CD14-positive monocyte (primary cell): ENCODE results near the gene DAPK2. TPM values are rescaled to one million over a fixed set of nuclear protein-coding genes. Genes with fewer than 3 reads are reported as not detected.

Experiments used
- DNase-seq, 3 donors: peaks; one replicate each; pipeline ENCODE4 v3.0.0-alpha.2; 2011 to 2022
- H2AFZ ChIP-seq: 2 replicates; pipeline ENCODE4 v1.6.0; 2012; ENCODE audit warnings: mild to moderate bottlenecking, low read depth, low read length, inconsistent platforms; ENCODE audit not compliant: insufficient read depth, poor library complexity, severe bottlenecking
- H3K27ac ChIP-seq, 2 donors: 1 replicate in 1 of 2; 2 replicates in 1 of 2; pipeline ENCODE4 v1.5.1; 2012 to 2013; ENCODE audit warnings: low read length in 2 of 2, control low read depth in 1 of 2, inconsistent platforms in 1 of 2, low read depth in 1 of 2, mild to moderate bottlenecking in 1 of 2
- H3K27me3 ChIP-seq, 2 donors: one replicate each; pipeline versions ENCODE4 v1.6.0 to v1.6.1; 2011 to 2013; ENCODE audit warnings: low read length in 2 of 2; ENCODE audit not compliant: control insufficient read depth in 2 of 2, insufficient read depth in 2 of 2
- H3K36me3 ChIP-seq, 2 donors: replicated peaks in 1 of 2; 1 replicate in 1 of 2; 2 replicates in 1 of 2; pipeline versions ENCODE4 v1.5.1 to v1.6.1; 2012 to 2013; ENCODE audit warnings: low read length in 2 of 2, control low read depth in 1 of 2, inconsistent platforms in 1 of 2, mild to moderate bottlenecking in 1 of 2; ENCODE audit not compliant: insufficient read depth in 2 of 2, control insufficient read depth in 1 of 2
- H3K4me1 ChIP-seq, 2 donors: 1 replicate in 1 of 2; 2 replicates in 1 of 2; pipeline versions ENCODE4 v1.5.1 to v1.6.1; 2012 to 2013; ENCODE audit warnings: low read length in 2 of 2, control low read depth in 1 of 2, inconsistent platforms in 1 of 2, mild to moderate bottlenecking in 1 of 2, moderate library complexity in 1 of 2; ENCODE audit not compliant: insufficient read depth in 2 of 2, control insufficient read depth in 1 of 2
- H3K4me2 ChIP-seq: replicated peaks from 2 replicates; pipeline ENCODE3; 2012; ENCODE audit warnings: low read length, moderate library complexity, mild to moderate bottlenecking; ENCODE audit not compliant: poor library complexity, severe bottlenecking; ENCODE audit errors: extremely low read depth
- H3K4me3 ChIP-seq, 3 experiments: fragments of 200-600 bp in 1 of 3; sonication (generic) in 1 of 3; replicated peaks in 1 of 3; 1 replicate in 2 of 3; 2 replicates in 1 of 3; pipeline ENCODE4 v1.5.1; 2011 to 2013; ENCODE audit warnings: low read length in 3 of 3, mild to moderate bottlenecking in 3 of 3, control low read depth in 2 of 3, low read depth in 2 of 3, inconsistent platforms in 1 of 3, moderate library complexity in 1 of 3
- H3K79me2 ChIP-seq: 2 replicates; pipeline ENCODE4 v1.6.0; 2012; ENCODE audit warnings: mild to moderate bottlenecking, control low read depth, inconsistent platforms, low read length, moderate library complexity; ENCODE audit not compliant: insufficient read depth
- H3K9ac ChIP-seq: 2 replicates; pipeline ENCODE4 v1.6.0; 2017; ENCODE audit warnings: low read length, mild to moderate bottlenecking; ENCODE audit not compliant: insufficient read depth, poor library complexity, severe bottlenecking
- H3K9me3 ChIP-seq, 2 donors: replicated peaks in 1 of 2; 1 replicate in 1 of 2; 2 replicates in 1 of 2; pipeline versions ENCODE4 v1.5.1 to v1.6.1; 2012 to 2013; ENCODE audit warnings: low read length in 2 of 2, control low read depth in 1 of 2; ENCODE audit not compliant: control insufficient read depth in 1 of 2, insufficient read depth in 1 of 2
- H4K20me1 ChIP-seq: 2 replicates; pipeline ENCODE4 v1.6.0; 2012; ENCODE audit warnings: mild to moderate bottlenecking, low read length, control low read depth, moderate library complexity; ENCODE audit not compliant: insufficient read depth
- H3K27ac Mint-ChIP-seq, 7 donors: one replicate each; pipeline ENCODE4 v1.8.0; 2020; ENCODE audit warnings: mild to moderate bottlenecking in 7 of 7, mixed read lengths in 7 of 7, moderate library complexity in 6 of 7, inconsistent platforms in 2 of 7
- H3K27me3 Mint-ChIP-seq, 3 donors: one replicate each; pipeline ENCODE4 v1.8.0; 2021 to 2022; ENCODE audit warnings: low read depth in 3 of 3, mild to moderate bottlenecking in 3 of 3, mixed read lengths in 3 of 3, moderate library complexity in 3 of 3, inconsistent platforms in 1 of 3
- H3K36me3 Mint-ChIP-seq, 2 donors: one replicate each; pipeline ENCODE4 v1.8.0; 2020; ENCODE audit warnings: mixed read lengths in 2 of 2, inconsistent platforms in 1 of 2, mild to moderate bottlenecking in 1 of 2
- H3K4me1 Mint-ChIP-seq: one replicate; pipeline ENCODE4 v1.8.0; 2020; ENCODE audit warnings: mild to moderate bottlenecking, mixed read lengths
- H3K4me3 Mint-ChIP-seq, 2 donors: one replicate each; pipeline ENCODE4 v1.8.0; 2020; ENCODE audit warnings: mild to moderate bottlenecking in 2 of 2, mixed read lengths in 2 of 2, moderate library complexity in 1 of 2
- H3K9me3 Mint-ChIP-seq, 7 donors: one replicate each; pipeline ENCODE4 v1.8.0; 2020 to 2022; ENCODE audit warnings: mixed read lengths in 7 of 7, mild to moderate bottlenecking in 6 of 7, moderate library complexity in 6 of 7, inconsistent platforms in 2 of 7
- CTCF ChIP-seq: fragments of 200-600 bp; IDR thresholded peaks from one replicate; pipeline ENCODE4 v1.8.0; 2022; ENCODE audit warnings: antibody characterized with exemption, mild to moderate bottlenecking
- WGBS: methylation state at CpG from one replicate; pipeline ENCODE4 v1.1.5; 2013; ENCODE audit warnings: missing lambda C conversion rate; ENCODE audit not compliant: insufficient coverage; 5-methylcytosine and 5-hydroxymethylcytosine counted together
- intact Hi-C, 2 donors: fragments of 100-400 bp; cut with micrococcal nuclease; formaldehyde crosslinking; loops; one replicate each; pipeline versions ENCODE4 v1.15.0 to v1.15.1; 2023
- polyA plus RNA-seq, 3 donors: library from polyadenylated mRNA; depleted of rRNA in 1 of 3; unstranded in 2 of 3; stranded (reverse) in 1 of 3; fragments of 300-500 nt in 2 of 3; fragments of >200 nt in 1 of 3; fragmentation: Illumina TruSeq in 2 of 3; gene quantifications; 1 replicate in 2 of 3; 2 replicates in 1 of 3; pipeline ENCODE4 v1.2.3, GENCODE V29; 2012 to 2021

The DAPK2 gene
- polyA plus RNA-seq, 3 donors: 0.59 to 4.1 (median 2.1) TPM

GRCh38 chr15:63928185-63928842 is 118.0 kb downstream of the DAPK2 start:
- no peak overlapping the region for H2AFZ ChIP-seq
- H4K20me1 ChIP-seq: no peaks in the 10 kb centered on the region
- peaks cover 1 to 3% (median 2%) of the 10 kb centered on the region in 3 donors for H3K27me3 Mint-ChIP-seq
- no peaks in the 10 kb centered on the region for H3K36me3 Mint-ChIP-seq
- no peak for DNase-seq
- intact Hi-C loops: no loop called here
- H3K79me2 ChIP-seq: no peaks in the 10 kb centered on the region
- H3K27ac Mint-ChIP-seq: peak overlapping the region in 1 of 7 donors; percentile 41
- peaks cover 0 to 6% (median 0%) of the 10 kb centered on the region in 7 donors for H3K9me3 Mint-ChIP-seq
- H3K4me1 ChIP-seq: peaks cover 0 to 5% of the 10 kb centered on the region in 2 donors
- H3K4me1 Mint-ChIP-seq: peaks cover 6% of the 10 kb centered on the region
- H3K4me2 ChIP-seq: no peak overlapping the region
- WGBS: no CpG with 5 or more reads among the region's 2 CpGs
- TF ChIP-seq CTCF: no peak
- H3K27me3 ChIP-seq: no peaks in the 10 kb centered on the region
- H3K4me3 ChIP-seq: no peak overlapping the region
- no peak overlapping the region for H3K4me3 Mint-ChIP-seq
- no peaks in the 10 kb centered on the region for H3K36me3 ChIP-seq
- H3K27ac ChIP-seq: no peak overlapping the region
- no peaks in the 10 kb centered on the region for H3K9me3 ChIP-seq
- no peak overlapping the region for H3K9ac ChIP-seq

- H3K4me1 ChIP-seq: peaks cover 0 to 5% of the 10 kb centered on the region in 2 donors
- no peak for TF ChIP-seq CTCF
- Mint-ChIP-seq H3K36me3 (peaks cover 0 to 4% of the 10 kb centered on the region in 2 donors), H3K27ac (no peak overlapping the region), H3K27me3 (peaks cover 0 to 4% (median 0%) of the 10 kb centered on the region in 3 donors), H3K9me3 (peaks cover 0 to 4% (median 0%) of the 10 kb centered on the region in 7 donors), H3K4me3 (no peak overlapping the region), H3K4me1 (peaks cover 9% of the 10 kb centered on the region)
- H3K4me3 ChIP-seq: no peak overlapping the region
- no peak overlapping the region for H3K9ac ChIP-seq
- no peaks in the 10 kb centered on the region for H3K36me3 ChIP-seq
- no peaks in the 10 kb centered on the region for H4K20me1 ChIP-seq
- H2AFZ ChIP-seq: no peak overlapping the region
- H3K4me2 ChIP-seq: no peak overlapping the region
- no peak for DNase-seq
- H3K9me3 ChIP-seq: no peaks in the 10 kb centered on the region
- H3K79me2 ChIP-seq: no peaks in the 10 kb centered on the region
- WGBS: 93% methylated on average over 3 of the region's 8 CpGs
- intact Hi-C loops: no loop called here
- H3K27me3 ChIP-seq: no peaks in the 10 kb centered on the region
- no peak overlapping the region for H3K27ac ChIP-seq
These were observed 122.0 kb downstream of the DAPK2 start for GRCh38 chr15:63923993-63924950.
